Spleen (tissue), 11 donors: ENCODE results near the gene TMEM129. TPM values are rescaled to one million over a fixed set of nuclear protein-coding genes. Genes with fewer than 3 reads are reported as not detected.
A peak's percentile ranks its signal among the peaks of the same experiment; 100 is the strongest.

Experiments
- DNase-seq: peaks from one replicate; pipeline ENCODE4 v3.0.0-alpha.2; 2020
- H3K27ac ChIP-seq, 8 donors: fragments of 200-600 bp; sonication (generic) in 7 of 8; 1 replicate in 4 of 8; 2 replicates in 4 of 8; pipeline versions ENCODE4 v1.5.0 to v1.8.0; 2016 to 2021; ENCODE audit warnings: inconsistent platforms in 4 of 8, mild to moderate bottlenecking in 4 of 8, moderate library complexity in 1 of 8
- H3K27me3 ChIP-seq, 7 donors: fragments of 200-600 bp; sonication (generic) in 6 of 7; replicated peaks in 1 of 7; 1 replicate in 4 of 7; 2 replicates in 3 of 7; pipeline versions ENCODE4 v1.5.0 to v1.8.0; 2016 to 2021; ENCODE audit warnings: inconsistent platforms in 3 of 7, mild to moderate bottlenecking in 1 of 7
- H3K36me3 ChIP-seq, 6 donors: fragments of 200-600 bp; sonication (generic) in 5 of 6; 1 replicate in 4 of 6; 2 replicates in 2 of 6; pipeline versions ENCODE4 v1.5.0 to v1.8.0; 2016 to 2021; ENCODE audit warnings: inconsistent platforms in 2 of 6
- H3K4me1 ChIP-seq, 6 donors: fragments of 200-600 bp; sonication (generic) in 5 of 6; 1 replicate in 3 of 6; 2 replicates in 3 of 6; pipeline versions ENCODE4 v1.5.0 to v1.8.0; 2016 to 2021; ENCODE audit warnings: inconsistent platforms in 3 of 6
- H3K4me3 ChIP-seq, 8 donors: fragments of 200-600 bp; sonication (generic) in 7 of 8; 1 replicate in 4 of 8; 2 replicates in 4 of 8; pipeline versions ENCODE4 v1.5.0 to v1.8.0; 2016 to 2021; ENCODE audit warnings: inconsistent platforms in 4 of 8, mild to moderate bottlenecking in 4 of 8, moderate library complexity in 2 of 8
- H3K9me3 ChIP-seq, 8 donors: fragments of 200-600 bp; sonication (generic) in 7 of 8; 1 replicate in 4 of 8; 2 replicates in 4 of 8; pipeline versions ENCODE4 v1.5.0 to v1.8.0; 2016 to 2021; ENCODE audit warnings: inconsistent platforms in 4 of 8
- POLR2A ChIP-seq, 3 donors: fragments of 450-650 bp; IDR thresholded peaks; one replicate each; pipeline ENCODE4 v1.5.1; 2017; ENCODE audit warnings: antibody characterized with exemption in 3 of 3, mild to moderate bottlenecking in 1 of 3
- POLR2AphosphoS5 ChIP-seq, 3 donors: sonication (generic); formaldehyde crosslinking; IDR thresholded peaks; one replicate each; pipeline ENCODE4 v1.5.1; 2017; ENCODE audit warnings: antibody characterized with exemption in 3 of 3
- WGBS, 5 donors: extraction: QIAGEN DNeasy Blood & Tissue Kit in 3 of 5; methylation state at CpG; one replicate each; pipeline versions ENCODE4 v1.1.5 to v1.1.7; 2013 to 2018; 5-methylcytosine and 5-hydroxymethylcytosine counted together
- intact Hi-C: fragments of 100-400 bp; cut with DNase I; formaldehyde crosslinking; loops from one replicate; pipeline ENCODE4 v1.15.0; 2023; ENCODE audit warnings: low total_unique reads
- polyA plus RNA-seq, 3 donors: library from polyadenylated mRNA; stranded (reverse); fragments of 200-250 nt; gene quantifications; one replicate each; pipeline ENCODE4 v1.2.1, GENCODE V29; 2013
- total RNA-seq, 7 donors: library from RNA; depleted of rRNA in 3 of 7; stranded (reverse); fragments of >200 nt in 3 of 7; fragmentation: NEBNext Ultra II Directional in 4 of 7; extraction: Animal tissue kit (Norgen Biotek cat#: 25700) in 4 of 7; gene quantifications; one replicate each; pipeline versions ENCODE4 v1.1.0 to v1.2.1, GENCODE V29; 2016 to 2021
- TF ChIP-seq, protein P1 (sequence below), 11 experiments: fragments of 200-600 bp in 7 of 11; fragments of 450-650 bp in 4 of 11; sonication (generic) in 4 of 11; IDR thresholded peaks in 8 of 11; conservative IDR thresholded peaks in 3 of 11; 1 replicate in 7 of 11; 2 replicates in 4 of 11; pipeline versions ENCODE4 v1.4.0 to v1.8.0; 2016 to 2021; ENCODE audit warnings: antibody characterized with exemption in 11 of 11, inconsistent platforms in 4 of 11, mild to moderate bottlenecking in 1 of 11
- donor health status: healthy with polysubstance abuse.
- donor health status: DM: no; HTN: no; CAD: no; lungs with moderate emphysema.
- donor health status: DM: no; HTN: no; CAD: no.
- donor health status: Bipolar disorder and iron deficiency.
- donor health status: healthy.
- donor health status: DM: no; HTN: no; CAD: no.
- donor health status: DM: yes; HTN: yes; CAD: no.

The TMEM129 gene
- total and polyA plus RNA-seq, 10 donors = 17.2 to 51.0 (median 32.5) TPM

DNA sequence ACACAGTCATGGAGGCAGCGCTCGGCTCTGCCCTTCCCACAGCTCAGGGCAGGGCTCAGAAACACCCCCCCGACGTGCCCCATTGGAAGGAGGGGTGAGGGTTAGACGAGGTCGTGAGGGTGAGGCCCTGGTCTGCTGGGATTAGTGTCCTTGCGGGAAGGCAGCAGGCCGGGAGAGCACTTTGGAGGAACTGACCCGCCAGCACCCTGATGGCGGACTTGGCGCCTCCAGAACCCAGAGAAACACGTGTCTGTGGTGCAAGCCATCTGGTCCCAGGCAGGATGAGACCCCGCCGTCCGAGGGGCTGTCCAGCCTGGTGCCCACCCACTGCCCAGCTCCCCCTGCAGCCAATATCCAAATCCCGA lies 26.5 kb upstream of the TMEM129 start:
- Histone ChIP-seq H3K27me3 (peaks cover 0 to 24% (median 0%) of the 10 kb centered on the region in 7 donors), H3K4me1 (peaks cover 15 to 29% (median 21%) of the 10 kb centered on the region in 6 donors), H3K9me3 (no peaks in the 10 kb centered on the region), H3K36me3 (peaks cover 4 to 35% (median 21%) of the 10 kb centered on the region in 6 donors), H3K4me3 (no peak overlapping the region), H3K27ac (no peak overlapping the region)
- intact Hi-C loops = loop anchor here (5.0 kb wide), 2 partner anchors 65 to 150 kb away; no protein-coding TSS in a partner anchor
- TF ChIP-seq, protein P1, sequence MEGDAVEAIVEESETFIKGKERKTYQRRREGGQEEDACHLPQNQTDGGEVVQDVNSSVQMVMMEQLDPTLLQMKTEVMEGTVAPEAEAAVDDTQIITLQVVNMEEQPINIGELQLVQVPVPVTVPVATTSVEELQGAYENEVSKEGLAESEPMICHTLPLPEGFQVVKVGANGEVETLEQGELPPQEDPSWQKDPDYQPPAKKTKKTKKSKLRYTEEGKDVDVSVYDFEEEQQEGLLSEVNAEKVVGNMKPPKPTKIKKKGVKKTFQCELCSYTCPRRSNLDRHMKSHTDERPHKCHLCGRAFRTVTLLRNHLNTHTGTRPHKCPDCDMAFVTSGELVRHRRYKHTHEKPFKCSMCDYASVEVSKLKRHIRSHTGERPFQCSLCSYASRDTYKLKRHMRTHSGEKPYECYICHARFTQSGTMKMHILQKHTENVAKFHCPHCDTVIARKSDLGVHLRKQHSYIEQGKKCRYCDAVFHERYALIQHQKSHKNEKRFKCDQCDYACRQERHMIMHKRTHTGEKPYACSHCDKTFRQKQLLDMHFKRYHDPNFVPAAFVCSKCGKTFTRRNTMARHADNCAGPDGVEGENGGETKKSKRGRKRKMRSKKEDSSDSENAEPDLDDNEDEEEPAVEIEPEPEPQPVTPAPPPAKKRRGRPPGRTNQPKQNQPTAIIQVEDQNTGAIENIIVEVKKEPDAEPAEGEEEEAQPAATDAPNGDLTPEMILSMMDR (IDR thresholded peaks at IDR 0.05 in 8 of 11, conservative IDR thresholded peaks at IDR 0.05 in 3 of 11) = no peak
- TF ChIP-seq POLR2A (IDR thresholded peaks at IDR 0.05) (no peak), POLR2AphosphoS5 (IDR thresholded peaks at IDR 0.05) (no peak)
- DNase-seq = no peak
- 82 to 91% (median 84%) methylated on average over 14 to 16 of the region's 16 CpGs for WGBS, 5 donors

- DNase-seq = no peak
Measured at GRCh38 chr4:1746919-1747602, 25.9 kb upstream of the TMEM129 start.

DNA sequence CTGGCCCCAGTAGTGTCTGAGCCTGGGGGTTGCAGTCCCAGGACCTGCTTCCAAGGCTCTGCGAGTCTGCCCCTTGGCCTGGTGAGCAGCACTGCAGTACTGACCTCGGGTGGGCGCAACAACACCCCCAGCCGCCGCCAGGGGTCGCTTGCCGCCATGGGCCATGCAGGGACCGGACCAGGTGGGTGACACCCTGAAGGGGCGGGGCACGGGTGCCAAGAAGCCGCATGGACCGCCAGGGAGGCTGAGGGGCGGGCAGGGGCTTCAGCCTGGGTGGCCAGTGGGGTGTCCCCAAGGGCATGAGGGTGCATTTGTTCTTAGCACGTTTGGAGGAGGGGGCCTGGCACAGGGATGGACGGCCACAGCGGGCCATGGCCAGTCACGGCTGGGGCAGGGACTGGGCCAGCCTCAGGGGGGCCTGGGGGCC lies 25.2 kb upstream of the TMEM129 start:
- DNase-seq = peak; percentile 93
- 3 to 24% (median 16%) methylated on average over 9 to 17 of the region's 17 CpGs for WGBS, 5 donors
- Histone ChIP-seq H3K27me3 (peaks cover 0 to 17% (median 0%) of the 10 kb centered on the region in 7 donors), H3K36me3 (peaks cover 4 to 48% (median 33%) of the 10 kb centered on the region in 6 donors), H3K4me1 (peaks cover 4 to 16% (median 9%) of the 10 kb centered on the region in 6 donors), H3K4me3 (no peak overlapping the region), H3K9me3 (no peaks in the 10 kb centered on the region), H3K27ac (no peak overlapping the region)
- intact Hi-C loops = loop anchor here (5.0 kb wide), 2 partner anchors 66 to 151 kb away; no protein-coding TSS in a partner anchor
- TF ChIP-seq POLR2A (IDR thresholded peaks at IDR 0.05) (no peak), POLR2AphosphoS5 (IDR thresholded peaks at IDR 0.05) (peak in 2 of 3 donors; percentile 37 to 70)
- TF ChIP-seq, protein P1 (IDR thresholded peaks at IDR 0.05 in 8 of 11, conservative IDR thresholded peaks at IDR 0.05 in 3 of 11) = peak; percentile 67 to 91 (median 83)

More at GRCh38 chr4:1746919-1747602, 25.9 kb upstream of the TMEM129 start:
- no peaks in the 10 kb centered on the region for H3K9me3 ChIP-seq
- H3K27ac ChIP-seq = no peak overlapping the region
- intact Hi-C loops = loop anchor here (5.0 kb wide), 2 partner anchors 65 to 150 kb away; no protein-coding TSS in a partner anchor
- H3K36me3 ChIP-seq = peaks cover 4 to 40% (median 25%) of the 10 kb centered on the region in 6 donors
- H3K27me3 ChIP-seq = peaks cover 0 to 19% (median 0%) of the 10 kb centered on the region in 7 donors
- TF ChIP-seq POLR2AphosphoS5 (IDR thresholded peaks at IDR 0.05) (no peak), POLR2A (IDR thresholded peaks at IDR 0.05) (no peak)
- TF ChIP-seq, protein P1 (IDR thresholded peaks at IDR 0.05 in 8 of 11, conservative IDR thresholded peaks at IDR 0.05 in 3 of 11) = no peak
- WGBS, 5 donors = 85 to 89% (median 88%) methylated on average over 22 to 33 of the region's 33 CpGs
- H3K4me1 ChIP-seq = peaks cover 9 to 24% (median 16%) of the 10 kb centered on the region in 6 donors
- H3K4me3 ChIP-seq = no peak overlapping the region

- Histone ChIP-seq H3K36me3 (peaks cover 4 to 54% (median 39%) of the 10 kb centered on the region in 6 donors), H3K4me3 (no peak overlapping the region), H3K27me3 (peaks cover 0 to 17% (median 0%) of the 10 kb centered on the region in 7 donors), H3K4me1 (peaks cover 4 to 15% (median 8%) of the 10 kb centered on the region in 6 donors), H3K9me3 (no peaks in the 10 kb centered on the region), H3K27ac (no peak overlapping the region)
- intact Hi-C loops = loop anchor here (5.0 kb wide), 2 partner anchors 67 to 152 kb away; no protein-coding TSS in a partner anchor
- DNase-seq = no peak
- no peak for TF ChIP-seq POLR2A (IDR thresholded peaks at IDR 0.05)
- no peak for TF ChIP-seq POLR2AphosphoS5 (IDR thresholded peaks at IDR 0.05)
- TF ChIP-seq, protein P1 (IDR thresholded peaks at IDR 0.05 in 8 of 11, conservative IDR thresholded peaks at IDR 0.05 in 3 of 11) = no peak
- WGBS, 5 donors = 70 to 87% (median 79%) methylated on average over 9 to 12 of the region's 12 CpGs
Measured at GRCh38 chr4:1745697-1746096, 24.6 kb upstream of the TMEM129 start.
